KBM-7 (cell line): ENCODE measurements around the gene KLHL2.
A peak's percentile ranks its signal among the peaks of the same experiment; 100 is the strongest.
"Not testable (repeated sequence)": the region's sequence is repeated elsewhere in the genome, so short reads cannot be mapped to it uniquely, and the experiment has no call there.

Experiments
- DNase-seq: peaks from one replicate; pipeline ENCODE4 v3.0.0-alpha.2; 2015
- in situ Hi-C: fragments of 300-500 bp; cut with MboI; formaldehyde crosslinking; loops from 2 replicates; pipeline ENCODE4 v1.14.3; 2020; ENCODE audit warnings: low sequenced_read_pairs, low pct_unique_long_range_greater_than_20kb, mixed read lengths

Gene KLHL2

DNA sequence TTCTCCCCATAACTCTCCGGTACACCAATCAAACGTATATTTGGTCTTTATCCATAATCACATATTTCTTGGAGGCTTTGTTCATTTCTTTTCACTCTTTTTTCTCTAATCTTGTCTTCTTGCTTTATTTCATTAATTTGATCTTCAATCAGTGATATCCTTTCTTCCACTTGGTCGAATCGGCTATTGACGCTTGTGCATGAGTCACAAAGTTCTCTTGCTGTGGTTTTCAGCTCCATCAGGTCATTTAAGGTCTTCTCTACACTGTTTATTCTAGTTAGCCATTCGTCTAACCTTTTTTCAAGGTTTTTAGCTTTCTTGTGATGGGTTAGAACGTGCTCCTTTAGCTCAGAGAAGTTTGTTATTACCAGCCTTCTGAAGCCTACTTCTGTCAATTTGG is 62.6 kb downstream of the KLHL2 start:
- in situ Hi-C loops, DNase-seq: not testable (repeated sequence)

DNA sequence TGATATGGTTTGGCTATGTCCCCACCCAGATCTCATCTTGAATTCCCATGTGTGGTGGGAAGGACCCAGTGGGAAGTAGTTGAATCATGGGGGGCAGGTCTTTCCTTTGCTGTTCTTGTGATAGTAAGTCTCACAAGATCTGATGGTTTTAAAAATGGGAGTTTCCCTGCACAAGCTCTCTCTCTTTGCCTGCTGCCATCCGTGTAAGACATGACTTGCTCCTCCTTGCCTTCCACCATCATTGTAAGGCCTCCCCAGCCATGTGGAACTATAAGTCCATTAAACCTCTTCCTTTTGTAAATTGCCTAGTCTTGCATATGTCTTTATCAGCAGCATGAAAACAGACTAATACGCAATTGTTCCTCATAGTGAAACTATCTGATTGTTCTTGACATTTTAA is 66.1 kb downstream of the KLHL2 start:
- DNase-seq, in situ Hi-C loops: not testable (repeated sequence)

DNA sequence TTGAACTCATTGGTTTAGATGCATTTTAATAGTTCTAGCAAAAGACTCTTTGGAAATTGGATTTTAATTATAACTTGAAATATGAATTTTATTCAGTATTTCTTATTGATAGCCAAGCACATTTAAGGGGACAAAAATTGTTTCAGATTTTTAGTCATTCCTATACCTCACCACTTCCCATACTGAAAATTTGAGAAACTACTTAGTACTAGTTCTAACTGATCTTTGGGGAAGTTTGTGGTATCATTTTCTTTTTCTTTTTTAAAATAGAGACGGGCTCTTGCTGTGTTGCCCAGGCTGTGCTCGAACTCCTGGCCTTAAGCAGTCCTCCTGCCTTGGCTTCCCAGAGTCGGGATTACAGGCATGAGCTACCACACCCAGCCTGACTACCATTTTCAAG is 68.0 kb downstream of the KLHL2 start:
- in situ Hi-C loops: not testable (repeated sequence)

DNA sequence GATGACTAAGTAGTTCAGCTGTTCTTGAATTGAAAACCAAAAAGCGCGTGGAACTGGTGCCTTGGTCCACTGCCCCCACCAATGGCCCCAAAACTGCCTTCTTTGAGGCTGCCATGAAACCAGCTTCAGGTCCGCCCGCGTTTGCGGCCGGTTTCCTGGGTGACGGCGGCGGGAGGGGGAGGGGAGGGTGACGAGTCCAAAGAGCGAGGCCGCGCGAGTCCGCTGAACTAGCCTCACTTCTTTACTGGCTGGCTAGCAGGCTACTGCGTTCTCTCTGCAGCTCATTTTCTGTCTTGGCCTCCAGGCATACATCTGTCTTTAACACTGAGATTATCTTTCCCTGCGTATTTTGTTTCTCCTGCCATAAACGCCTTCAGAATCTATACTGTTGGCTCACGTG is 72.2 kb downstream of the KLHL2 start:
- in situ Hi-C loops, DNase-seq: not testable (repeated sequence)

More for the DNA sequence above, 68.0 kb downstream of the KLHL2 start:
- not testable (repeated sequence) for DNase-seq

DNA sequence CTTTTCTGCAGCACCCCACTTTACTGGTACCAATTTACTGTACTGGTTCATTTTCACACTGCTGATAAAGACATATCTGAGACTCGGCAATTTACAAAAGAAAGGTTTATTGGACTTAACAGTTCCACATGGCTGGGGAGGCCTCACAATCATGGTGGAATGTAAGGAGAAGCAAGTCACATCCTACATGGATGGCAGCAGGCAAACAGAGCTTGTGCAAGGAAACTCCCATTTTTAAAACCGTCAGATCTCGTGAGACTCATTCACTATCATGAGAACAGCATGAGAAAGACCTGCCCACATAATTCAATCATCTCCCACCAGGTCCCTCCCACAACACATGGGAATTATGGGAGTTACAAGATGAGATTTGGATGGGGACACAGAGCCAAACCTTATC is 77.3 kb downstream of the KLHL2 start:
- DNase-seq, in situ Hi-C loops: not testable (repeated sequence)

DNA sequence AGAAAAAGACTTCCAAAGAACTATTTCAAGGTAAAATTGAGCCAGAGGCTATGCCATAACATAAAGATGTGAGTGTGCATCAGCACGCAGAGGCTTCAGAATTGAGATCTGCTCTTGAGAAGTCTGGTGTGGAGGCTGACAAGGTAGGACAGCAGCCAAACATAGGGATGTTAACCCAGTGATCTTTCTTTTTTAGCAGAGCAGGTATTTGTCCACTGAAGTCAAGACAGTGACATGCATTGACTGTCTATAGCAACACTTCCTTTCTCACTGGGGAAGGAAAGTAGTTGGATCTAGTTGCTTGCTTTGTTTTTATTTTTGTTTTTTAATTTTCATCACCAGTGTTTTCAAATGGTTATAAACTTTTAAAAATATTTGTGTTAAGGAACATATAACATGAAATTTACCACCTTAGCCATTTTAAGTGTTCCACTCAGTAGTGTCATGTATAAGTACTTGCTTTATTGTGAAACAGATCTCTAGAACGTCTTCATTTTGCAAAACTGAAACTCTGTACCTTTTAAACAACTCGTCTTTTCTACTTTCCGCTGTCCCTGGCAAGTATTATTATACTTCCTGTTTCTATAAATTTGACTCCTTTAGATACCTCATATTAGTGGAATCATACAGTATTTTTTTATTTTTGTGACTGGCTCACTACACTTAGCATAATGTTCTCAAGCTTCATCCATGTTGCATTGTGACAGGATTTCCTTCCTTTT is 79.4 kb downstream of the KLHL2 start:
- DNase-seq: not testable (repeated sequence)

DNA sequence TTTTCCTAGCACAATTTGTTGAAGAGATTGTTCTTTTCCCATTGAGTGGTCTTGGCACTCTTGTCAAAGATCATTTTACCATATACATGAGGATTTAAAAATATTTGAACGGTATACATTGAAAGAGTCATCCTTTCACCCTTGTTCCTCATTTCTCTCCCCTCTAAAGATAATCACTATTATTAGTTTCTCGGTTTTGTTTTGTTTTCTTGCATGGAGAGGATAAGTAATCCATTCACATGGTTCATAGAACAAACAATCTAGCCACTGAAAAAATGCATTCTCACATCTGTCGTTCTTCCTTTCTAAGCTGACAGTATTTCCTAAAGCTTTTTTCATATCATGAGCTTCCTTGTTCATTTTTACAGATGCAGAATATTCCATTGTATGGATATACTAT is 80.9 kb downstream of the KLHL2 start:
- DNase-seq: no peak
- in situ Hi-C loops: no loop called here

More for the DNA sequence above, 79.4 kb downstream of the KLHL2 start:
- in situ Hi-C loops: not testable (repeated sequence)

DNA sequence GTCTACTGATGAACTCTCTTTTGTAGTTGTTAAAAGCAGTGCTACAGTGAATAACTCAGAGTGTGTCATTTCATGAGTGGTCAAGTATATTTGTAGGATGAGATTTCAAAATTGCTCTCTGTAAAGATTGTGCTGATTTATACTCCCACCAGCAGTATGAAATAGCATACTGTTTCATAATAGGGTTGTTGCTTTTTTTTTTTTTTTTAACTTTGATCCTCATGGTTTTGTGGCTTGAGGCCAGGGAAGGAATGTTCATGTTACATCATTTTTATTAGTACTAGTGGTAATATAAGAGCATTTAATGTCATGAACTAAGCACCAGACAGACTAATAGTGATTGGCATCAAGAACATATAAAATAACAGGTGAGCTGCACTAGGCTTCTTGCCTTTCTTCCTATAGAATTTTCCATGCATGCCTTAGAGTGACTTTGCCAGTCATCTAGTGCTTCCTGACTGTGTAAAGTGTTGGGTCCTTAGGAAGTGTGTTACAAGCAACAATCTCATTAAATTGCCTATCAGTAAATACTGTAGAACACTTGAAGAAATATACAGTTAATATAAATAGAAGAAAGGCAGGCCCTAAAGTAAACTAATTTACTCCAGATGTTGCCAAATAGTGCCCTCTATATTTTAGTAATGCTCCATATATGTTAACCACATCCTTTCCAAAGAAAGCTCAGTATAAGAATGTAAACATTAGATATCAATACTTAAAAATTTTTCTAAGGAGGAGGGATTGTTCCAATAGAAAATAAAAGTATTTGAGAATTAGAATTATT is 81.5 kb downstream of the KLHL2 start:
- peak; percentile 25 for DNase-seq
- in situ Hi-C loops: no loop called here

DNA sequence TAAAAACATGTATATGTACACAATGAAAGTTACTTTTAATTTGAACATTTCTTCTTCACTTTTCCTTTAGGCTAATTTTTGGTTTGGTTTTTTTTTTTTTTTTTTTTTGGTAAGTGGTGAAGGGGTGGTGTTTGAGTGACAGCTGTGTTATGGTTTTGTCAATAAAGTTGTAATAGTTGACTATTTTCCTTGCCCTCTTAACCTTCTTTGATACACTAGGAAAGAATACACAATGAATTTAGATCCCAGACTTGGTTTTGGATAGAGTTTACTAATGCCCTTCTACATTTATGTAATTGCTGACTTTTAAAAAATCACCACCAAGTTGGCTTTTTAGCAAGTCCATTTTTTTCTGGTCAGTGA is 82.0 kb downstream of the KLHL2 start:
- no peak for DNase-seq
- in situ Hi-C loops: no loop called here

DNA sequence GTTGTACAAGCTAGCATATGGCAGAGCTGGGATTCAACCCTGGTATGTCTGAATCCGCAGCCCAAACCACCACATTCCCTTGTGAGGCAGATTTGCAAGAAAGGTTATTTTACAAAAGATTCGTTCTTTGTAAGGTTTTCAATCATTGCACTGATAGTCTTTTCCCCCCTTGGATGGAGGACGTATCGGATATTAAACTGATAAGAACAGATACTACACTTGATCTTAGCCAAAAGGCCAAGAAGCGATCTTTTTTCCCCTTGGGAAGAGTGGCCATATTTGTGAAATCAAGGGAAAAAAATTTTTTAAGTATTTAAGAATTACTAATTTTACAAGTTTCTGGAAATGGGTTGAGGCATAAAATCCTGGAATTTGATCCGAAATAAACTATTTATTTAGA is 85.7 kb downstream of the KLHL2 start:
- in situ Hi-C loops: no loop called here
- no peak for DNase-seq

DNA sequence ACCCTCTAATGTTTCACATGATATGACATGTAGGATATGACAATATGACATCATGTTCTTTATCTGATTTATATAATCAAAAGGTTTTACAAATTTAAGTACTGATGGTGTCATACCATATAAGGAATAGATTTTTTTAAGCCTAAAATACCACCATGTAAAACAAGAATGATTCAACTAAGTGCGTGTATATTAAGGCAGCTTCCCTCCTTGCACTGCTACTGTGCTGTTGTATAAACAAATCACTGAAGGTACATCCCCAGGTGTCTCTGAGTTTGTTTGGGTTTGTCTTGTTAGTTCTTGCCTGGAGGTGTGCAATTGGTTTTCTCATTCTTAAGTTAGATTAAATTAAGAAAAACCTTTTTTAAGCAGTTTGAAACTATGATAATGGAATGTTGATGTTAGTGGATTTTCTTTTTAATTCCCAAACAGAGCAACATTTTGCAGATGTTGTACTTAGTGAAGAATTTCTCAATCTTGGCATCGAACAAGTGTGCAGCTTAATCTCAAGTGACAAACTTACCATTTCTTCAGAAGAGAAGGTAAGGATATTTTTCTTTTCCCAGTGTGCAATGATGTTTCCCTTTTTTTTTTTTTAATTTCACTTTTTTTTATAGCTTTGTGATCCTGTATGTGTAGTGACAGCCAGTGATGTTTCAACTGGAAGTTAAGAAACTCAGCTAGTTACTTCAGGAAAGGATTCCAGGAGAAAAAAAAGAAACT is 86.7 kb downstream of the KLHL2 start:
- no peak for DNase-seq
- in situ Hi-C loops: no loop called here

DNA sequence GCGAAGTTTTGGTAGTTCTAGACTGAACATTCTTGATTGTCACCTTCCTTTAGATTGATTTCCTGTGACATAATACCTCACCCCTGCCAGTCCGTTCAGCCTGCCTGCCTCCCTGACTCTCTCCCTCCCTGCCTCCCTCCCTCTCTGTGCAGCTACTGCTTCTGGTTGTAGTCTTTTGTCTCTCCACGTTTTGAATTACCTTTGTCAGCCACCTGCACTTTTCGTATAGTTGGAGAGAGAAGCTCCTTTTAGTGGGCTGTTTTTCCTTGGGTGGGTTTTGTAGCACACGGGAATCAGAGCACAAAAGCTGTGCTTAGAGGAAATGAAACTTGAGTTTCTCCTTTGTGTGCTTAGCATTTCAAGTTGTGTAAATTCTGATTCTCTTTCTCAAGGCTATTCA is 87.5 kb downstream of the KLHL2 start:
- in situ Hi-C loops: no loop called here
- DNase-seq: no peak

DNA sequence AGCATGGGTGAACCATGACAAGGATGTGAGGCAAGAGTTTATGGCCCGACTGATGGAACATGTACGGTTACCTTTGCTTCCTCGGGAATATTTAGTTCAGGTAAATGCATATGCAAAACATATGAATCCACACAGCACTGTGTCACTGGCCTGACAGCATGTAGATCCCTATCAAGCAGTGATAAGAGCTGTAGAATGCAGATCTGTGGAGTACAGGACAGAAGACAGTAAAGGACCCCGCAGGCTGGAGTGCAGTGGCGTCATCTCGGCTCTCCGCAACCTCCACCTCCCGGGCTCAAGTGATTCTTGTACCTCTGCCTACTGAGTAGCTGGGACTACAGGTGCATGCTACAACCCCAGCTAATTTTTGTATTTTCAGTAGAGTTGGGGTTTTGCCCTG is 90.3 kb downstream of the KLHL2 start:
- DNase-seq: no peak
- in situ Hi-C loops: no loop called here

DNA sequence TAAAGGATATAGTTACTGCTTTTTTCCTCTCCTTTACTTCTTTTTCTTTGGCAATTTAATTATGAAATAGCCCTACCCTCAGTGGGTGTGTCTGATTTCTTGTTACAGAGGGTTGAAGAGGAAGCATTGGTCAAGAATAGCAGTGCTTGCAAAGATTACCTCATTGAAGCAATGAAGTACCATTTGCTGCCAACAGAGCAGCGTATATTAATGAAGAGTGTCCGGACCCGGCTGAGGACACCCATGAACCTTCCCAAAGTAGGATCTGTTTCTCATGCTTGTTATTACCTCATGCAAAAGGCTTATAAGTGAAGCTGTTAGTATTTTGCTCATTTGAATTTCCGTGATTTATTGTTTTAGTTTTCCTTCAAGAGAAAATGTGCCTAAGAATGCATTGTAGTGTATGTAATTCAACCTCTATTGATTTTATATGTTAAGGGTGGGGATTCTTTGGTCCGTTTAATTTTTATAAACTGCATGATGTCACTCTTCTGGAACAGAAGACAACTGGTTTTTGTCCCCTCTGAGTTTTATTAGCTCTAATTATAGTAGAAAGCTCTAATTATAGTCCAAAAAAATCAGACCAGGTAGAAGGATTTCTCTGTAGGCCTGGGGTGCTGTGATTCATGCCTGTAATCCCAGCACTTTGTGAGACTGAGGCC is 92.2 kb downstream of the KLHL2 start:
- in situ Hi-C loops: no loop called here
- no peak for DNase-seq

DNA sequence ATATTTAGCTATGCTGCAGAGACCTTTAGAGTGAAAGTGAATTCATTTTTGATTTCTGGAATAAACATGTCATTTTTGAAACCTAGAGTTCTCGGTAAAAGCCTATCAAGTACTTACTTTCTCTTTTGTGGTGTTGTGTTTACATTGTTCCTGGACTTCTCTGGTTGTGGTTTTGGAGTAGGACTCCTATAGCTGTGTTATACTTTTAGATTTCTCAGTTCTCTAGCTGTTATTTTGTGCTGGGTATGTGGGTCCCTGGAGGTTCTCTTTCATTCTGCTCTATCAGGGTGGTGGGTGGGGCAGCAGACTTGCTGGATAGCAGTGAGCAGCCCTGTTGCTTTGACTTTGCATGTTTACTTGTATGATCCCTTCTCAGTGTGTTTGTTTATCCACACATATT is 94.5 kb downstream of the KLHL2 start:
- in situ Hi-C loops: no loop called here
- no peak for DNase-seq

DNA sequence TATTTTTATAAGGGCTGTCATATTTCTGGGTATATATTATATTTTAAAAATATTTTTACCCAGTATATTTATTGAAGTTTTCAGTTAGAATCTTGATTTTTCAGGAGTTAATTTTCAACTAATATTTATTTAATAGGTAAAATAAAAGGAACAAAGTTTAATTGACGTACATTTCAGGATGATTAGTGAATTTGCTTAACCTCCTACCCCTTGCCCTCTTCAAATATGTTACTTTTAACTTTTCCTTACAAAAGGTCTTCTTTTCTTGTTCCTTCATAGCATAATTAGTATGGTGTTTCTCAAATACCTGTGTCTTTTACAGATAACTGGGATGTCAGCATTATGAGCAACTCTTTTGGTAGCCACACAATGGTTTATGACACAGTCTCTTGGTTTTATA is 95.3 kb downstream of the KLHL2 start:
- in situ Hi-C loops: no loop called here
- DNase-seq: no peak

DNA sequence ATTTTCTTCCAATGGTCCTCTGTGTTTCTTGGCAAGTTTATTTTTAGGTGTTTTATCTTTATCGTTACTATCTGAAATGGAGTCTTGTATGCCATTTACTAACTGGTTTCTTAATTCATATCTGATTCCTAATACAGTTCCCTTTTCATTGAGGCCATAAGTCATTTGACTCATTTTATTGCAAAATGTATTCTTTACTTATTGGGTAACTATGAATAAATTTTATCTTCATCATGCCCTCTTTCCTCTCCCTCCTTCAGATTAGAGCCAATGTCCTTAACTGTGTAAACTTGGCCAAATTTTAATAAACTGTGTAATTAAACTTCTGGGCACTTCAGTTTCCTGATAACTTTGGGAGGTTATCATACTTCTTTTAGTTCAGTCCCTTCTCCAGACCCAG is 100.8 kb downstream of the KLHL2 start:
- in situ Hi-C loops: no loop called here
- no peak for DNase-seq

DNA sequence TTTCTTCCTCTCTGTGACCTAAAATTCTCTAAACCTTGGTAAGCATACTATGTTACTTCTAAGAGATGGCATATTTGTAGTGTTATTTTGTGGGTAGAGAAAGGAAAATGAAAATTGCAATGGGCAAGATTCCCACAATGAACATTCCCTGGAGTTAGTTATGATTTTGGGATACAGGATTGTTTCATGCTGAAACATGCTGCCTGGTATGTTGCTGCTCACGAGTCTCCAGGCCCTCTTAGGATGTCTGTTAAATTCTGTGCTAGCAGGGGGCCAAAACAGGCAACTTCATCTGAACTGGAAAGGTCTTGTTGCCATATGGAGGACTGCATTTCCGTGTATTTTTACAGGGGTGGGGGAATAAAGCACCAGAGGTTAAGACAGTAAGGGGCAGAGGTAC is 101.2 kb downstream of the KLHL2 start:
- in situ Hi-C loops: no loop called here
- no peak for DNase-seq

DNA sequence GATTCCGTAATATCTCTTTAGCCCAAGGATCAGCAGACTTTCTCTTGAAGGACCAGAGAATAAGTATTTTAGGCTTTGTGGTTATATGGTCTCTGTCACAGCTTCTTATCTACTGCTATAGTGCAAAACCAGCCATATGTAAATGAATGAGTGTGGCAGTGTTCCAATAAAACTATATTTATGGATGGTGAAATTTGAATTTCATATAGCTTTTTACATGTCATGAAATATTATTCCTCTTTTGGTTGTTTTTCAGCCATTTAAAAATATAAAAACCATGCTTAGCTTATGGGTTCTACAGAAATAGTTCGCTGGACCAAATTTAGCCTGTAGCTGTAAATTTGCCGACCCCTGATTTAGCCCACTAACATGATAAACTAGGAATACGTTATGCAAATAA is 102.1 kb downstream of the KLHL2 start:
- DNase-seq: no peak
- in situ Hi-C loops: no loop called here

DNA sequence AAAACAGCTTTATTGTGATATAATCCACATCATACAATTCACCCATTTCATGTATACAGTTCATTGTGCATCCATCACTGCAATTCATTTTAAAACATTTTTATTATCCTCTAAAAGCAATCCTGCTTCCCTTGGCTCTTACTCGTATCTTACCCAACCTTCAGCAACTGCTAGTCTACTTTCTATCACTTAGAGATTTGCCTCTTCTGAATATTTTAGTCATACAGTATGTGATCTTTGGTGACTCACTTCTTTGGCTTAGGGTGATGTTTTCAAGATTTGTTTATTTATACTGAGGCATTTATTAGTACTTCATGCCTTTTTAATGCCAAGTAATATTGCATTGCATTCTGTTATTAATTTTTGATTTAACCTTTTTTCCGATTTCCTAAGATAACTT is 105.1 kb downstream of the KLHL2 start:
- in situ Hi-C loops: no loop called here
- no peak for DNase-seq
